ENCODE measurements around the gene CHTF18.

The CHTF18 gene

DNA sequence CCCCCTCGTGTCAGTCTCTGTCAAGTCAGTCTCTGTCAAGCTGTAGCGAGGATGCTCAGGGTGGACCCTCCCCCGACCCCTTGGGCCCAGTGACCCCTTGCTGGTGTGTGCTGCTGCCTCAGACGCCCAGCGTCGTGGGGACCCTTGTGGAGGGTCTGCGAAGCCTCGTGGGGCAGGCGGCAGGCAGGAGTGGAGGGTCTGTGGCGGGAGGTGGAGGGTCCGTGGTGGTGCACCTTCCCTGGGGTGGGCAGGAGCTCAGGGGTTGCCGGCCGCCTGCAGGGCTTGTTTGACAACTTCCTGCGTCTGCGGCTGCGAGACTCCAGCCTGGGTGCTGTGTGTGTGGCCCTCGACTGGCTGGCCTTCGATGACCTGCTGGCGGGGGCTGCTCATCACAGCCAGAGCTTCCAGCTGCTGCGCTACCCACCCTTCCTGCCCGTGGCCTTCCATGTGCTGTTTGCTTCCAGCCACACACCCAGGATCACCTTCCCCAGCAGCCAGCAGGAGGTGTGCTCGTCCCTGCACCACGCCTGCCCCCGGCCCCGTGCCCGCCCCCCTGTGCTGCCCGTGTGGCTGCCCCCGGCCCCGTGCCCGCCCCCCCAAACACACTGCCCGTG, 6.5 kb downstream of the CHTF18 start:
- no peak for DNase-seq

- DNase-seq: no peak
These were observed 7.3 kb downstream of the CHTF18 start for GRCh38 chr16:795580-796229.

DNA sequence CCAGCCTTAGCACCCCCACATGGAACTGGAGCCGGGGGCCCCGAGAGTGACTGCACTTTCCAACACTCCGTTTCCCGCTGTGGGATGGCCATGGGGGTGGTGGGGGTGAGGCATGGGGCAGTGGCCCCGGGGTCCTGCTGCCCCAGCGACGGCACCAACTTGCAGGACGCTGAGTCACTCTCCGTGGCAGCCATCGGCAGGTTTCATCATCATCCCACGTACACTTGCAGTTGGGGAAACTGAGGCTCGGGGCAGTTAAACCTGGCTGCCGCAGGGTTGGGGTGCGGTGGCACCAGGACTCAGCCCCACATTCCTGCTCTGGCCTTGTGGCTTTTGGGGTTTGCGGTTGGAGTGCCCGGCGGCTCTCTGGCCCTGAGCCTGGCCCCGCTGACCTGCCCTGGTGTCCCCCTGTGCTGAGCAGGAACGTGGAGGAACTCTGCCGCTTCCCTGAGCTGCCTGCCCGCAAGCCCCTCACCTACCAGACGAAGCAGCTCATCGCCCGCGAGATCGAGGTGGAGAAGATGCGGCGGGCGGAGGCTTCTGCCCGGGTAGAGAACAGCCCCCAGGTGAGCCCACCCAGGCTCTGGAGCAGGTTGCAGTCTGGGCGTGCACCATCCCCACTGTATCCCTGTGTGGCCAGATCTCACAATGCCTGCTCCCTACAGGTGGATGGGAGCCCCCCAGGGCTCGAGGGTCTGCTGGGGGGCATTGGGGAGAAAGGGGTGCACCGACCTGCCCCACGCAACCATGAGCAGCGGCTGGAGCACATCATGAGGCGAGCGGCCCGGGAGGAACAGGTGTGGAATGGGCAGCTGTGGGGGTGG, 8.1 kb downstream of the CHTF18 start:
- DNase-seq: no peak

DNA sequence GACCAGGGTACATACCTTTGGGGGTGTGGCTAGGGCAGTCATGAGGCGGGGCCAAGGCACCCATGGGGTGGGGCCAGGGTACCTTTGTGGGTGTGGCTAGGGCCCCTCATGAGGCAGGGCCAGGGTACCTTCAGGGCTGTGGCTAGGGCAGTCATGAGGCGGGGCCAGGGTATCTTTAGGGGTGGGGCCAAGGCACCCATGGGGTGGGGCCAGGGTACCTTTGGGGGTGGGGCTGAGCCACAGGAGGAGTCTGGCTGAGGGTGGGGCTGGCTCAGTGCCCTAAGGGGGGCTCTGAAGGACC, 8.7 kb downstream of the CHTF18 start:
- no peak for DNase-seq

DNA sequence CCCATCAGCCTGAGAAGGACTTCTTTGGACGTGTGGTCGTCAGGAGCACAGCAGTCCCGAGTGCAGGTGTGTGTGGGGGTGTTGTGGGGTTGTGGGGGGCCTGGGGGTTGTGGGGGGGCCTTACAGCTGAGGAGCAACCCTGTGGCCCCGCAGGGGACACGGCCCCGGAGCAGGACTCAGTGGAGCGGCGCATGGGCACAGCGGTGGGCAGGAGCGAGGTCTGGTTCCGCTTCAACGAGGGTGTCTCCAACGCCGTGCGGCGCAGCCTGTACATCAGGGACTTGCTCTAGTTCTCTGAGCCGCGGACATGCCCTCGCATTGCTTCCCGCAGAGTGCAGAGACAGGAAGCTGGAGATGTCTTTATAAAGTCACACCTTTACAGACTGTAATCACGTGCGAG, 9.3 kb downstream of the CHTF18 start:
- DNase-seq: no peak

DNA sequence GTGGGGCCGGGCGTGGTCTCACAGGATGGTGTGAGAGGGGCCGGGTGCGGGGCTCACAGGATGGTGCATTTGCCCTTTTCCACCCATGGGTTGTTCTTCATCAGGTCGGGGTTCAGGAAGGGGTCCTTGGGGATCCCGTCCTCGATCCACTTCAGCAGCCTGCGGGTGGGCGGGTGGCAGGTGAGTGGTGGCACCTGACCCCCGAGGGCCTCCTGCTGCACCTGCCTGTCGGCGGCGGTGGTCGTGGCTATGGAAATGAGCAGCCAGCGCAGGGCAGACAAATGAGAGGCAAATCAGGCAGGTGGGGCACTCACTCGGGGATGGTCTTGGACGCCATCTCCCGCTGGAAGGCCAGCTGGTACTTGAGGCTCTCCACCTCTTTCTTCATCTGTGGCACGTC, 10.2 kb downstream of the CHTF18 start:
- no peak for DNase-seq

GRCh38 chr16:799111-799947, 10.9 kb downstream of the CHTF18 start:
- no peak for DNase-seq

DNA sequence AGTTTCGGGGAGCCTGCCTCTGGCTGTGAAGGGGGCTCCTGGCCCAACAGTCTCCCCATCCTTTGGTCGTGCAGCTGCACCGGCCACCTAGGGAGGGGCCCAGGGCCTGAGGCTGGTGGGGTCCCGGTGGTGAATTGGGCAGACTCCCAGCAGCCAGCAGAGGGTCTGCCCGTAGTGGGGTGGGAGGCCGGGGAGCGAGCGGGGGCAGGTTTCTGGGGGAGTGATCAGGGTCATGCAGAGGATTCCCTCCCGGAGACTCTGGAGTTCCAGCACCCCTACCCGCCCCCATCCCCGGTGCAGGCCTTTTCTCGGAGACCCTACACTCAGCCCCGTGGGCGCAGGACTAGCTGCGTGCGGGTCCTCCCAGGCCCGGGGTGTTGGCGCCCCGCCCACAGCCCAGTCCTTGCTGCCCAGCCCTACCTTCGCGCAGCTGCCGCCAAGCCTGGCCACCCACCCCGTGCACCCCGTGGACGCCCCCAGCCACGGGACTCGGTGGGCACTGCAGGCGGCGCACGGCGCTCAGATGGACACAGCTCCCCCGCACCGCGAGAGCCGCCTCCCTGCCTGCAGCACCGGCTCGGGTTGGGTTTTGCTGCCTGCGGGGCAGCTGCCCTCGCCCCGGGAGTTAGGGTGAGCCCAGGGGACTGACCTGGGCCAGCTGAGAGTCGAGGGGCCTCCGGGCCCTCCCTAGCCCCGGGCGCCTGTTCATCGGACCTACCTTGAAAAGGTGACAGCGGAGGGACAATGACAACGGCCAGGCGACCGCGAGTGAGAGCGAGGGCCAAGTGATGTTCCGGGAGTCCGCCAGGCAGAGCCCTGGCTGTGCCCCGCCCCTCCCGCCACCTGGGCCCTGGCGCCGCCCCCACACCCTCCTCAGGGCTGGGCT, 11.8 kb downstream of the CHTF18 start, which contains the start of gene GNG13:
TSS of gene GNG13 (minus strand) at position 787 of the 886 bp plus-strand sequence. CDS start 1,657 bp downstream, outside the sequence.
- DNase-seq: no peak

DNA sequence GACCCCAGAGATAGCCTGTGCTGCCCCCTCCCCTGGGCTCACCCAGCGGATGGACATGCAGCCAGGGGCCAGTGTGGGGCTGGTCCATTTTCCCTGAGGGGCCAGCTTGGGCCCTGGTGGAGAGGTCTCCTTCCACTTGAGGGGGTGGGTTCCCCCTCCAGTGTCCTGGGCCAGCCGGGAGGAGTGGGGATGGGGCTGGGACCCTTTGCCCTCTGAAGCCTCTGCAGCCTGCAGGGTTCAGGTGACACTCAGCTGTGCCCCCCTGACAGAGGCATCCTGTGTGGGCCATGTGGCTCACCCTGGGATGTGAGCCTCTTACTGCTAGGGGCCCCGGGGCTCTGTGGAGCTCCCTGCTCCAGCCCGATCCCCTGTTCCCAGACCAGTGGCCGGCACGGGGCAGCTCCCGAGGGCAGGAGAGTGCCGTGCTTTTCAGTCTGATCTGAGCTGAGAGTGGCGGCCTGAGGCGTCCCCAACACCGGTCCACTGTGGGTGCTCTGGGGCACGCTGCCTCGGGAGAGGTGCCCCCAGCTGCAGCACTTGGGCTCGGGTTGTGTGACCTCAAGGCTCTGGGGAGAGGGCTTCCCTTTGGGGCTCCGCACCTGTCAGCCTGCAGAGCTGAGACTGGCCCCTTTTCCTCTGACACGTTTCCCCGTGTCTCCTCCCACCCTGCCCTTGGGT, 12.6 kb downstream of the CHTF18 start:
- DNase-seq: no peak

- DNase-seq: no peak
These were observed 13.4 kb downstream of the CHTF18 start for GRCh38 chr16:801584-802363.

GRCh38 chr16:802461-802860, 14.0 kb downstream of the CHTF18 start:
- no peak for DNase-seq

DNA sequence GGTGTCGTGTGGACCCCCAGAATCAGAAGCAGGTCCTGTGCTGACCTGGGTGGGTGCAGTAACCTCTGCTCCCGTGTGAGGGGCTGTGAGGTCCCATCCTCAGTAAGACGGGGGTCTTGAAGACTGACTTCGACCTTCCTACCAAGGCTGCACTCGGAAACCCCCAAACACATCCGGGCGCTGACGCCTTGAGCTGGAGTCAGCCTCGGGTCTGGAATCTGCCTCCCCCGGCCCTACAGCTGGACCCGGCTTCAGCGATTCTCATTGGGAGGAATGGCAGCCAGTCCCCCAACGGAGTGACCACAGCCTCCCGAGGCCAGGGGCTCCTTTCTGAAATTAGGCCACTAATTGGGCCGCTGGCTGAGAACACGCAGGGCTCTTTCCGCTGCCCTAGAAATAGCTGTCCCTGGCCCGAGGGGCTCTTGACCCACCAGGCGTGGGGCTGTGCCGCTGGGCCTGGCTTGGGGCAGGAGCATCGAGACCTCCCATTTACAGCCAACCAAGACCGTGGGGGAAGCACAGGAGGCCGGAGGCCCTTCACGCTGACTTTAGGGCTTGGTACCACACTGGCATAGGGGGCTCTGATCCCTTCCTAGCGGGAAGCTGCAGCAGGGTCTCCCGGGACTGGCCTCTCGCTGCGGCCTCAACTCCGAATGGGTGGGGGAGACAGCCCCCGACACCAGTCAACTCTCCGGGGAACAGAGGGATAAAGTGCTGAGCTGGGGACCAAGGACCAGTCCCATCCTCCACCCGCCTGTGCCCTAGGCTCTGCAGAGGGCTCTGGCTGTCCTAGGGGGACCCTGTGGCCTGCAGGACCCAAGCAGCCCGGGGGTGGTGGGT, 14.7 kb downstream of the CHTF18 start:
- no peak for DNase-seq

GRCh38 chr16:803754-804080, 15.3 kb downstream of the CHTF18 start:
- DNase-seq: no peak

- DNase-seq: no peak
These were observed 16.0 kb downstream of the CHTF18 start for GRCh38 chr16:804193-805048.

DNA sequence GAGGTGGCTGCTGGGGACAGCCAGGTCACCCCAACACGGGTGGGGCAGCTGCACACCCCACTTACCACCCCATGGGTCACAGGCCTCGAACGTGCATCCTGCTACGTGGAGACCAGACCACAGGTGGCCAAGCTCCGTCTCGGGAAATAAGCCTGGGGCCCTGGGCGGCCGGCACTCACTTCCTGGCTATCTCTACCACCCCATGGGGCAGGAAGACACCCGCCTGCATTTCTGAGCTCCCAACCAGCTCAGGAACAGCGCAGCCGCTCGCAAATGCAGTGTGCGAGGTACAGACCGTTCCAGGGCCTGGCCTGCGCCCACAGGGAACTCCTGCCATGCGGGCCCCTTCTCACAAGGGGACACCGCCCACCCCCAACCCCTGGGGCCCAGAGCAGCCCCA, 17.1 kb downstream of the CHTF18 start:
- DNase-seq: no peak

GRCh38 chr16:807347-808084, 19.1 kb downstream of the CHTF18 start:
- peak; percentile 44 for DNase-seq

- no peak for DNase-seq
These were observed 19.6 kb downstream of the CHTF18 start for GRCh38 chr16:808085-808386.

DNA sequence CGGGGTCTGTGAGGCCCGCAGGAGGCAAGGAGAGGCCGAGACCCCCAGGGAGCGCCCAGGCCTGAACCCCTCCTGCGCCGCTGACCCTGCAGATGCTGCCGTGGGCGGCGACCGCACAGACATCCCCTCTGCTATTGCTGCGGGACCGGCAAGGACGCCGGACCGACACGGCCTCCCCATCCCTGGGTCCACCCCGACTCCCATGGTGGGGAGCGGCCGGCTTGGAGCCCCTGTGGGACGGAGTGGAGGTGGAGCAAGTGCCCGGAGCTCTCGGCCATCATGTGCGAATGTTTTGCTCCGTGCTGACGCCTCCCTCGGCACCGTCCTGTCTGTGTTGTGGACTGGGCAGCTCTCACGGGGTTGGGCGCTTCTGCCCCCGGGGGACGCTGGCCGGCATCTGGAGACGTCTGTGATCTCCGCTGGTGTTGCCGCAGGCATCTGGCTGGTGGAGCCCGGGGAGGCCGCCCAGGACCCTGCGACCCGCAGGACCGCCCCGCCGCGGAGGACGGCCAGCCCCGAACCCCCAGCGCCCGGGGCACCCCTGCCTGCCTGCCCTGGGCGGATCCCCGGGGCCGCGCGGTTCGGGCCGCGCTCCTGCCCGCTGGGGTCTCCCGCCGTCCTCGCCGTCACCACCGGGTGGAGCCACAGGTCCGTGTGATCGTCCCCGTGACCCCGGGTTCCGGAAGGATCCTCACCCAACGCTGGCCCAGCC, 24.9 kb downstream of the CHTF18 start:
- DNase-seq: peak; percentile 10

All from DMS79 (cell line).